Measurements from ENCODE around the gene TMEM150C. TPM values are rescaled to one million over a fixed set of nuclear protein-coding genes. Genes with fewer than 3 reads are reported as not detected.

TMEM150C gene
- total and polyA plus RNA-seq, 2 of the 4 experiments (the other 2 are of a cell fraction) = 0.10 to 0.36 TPM

DNA sequence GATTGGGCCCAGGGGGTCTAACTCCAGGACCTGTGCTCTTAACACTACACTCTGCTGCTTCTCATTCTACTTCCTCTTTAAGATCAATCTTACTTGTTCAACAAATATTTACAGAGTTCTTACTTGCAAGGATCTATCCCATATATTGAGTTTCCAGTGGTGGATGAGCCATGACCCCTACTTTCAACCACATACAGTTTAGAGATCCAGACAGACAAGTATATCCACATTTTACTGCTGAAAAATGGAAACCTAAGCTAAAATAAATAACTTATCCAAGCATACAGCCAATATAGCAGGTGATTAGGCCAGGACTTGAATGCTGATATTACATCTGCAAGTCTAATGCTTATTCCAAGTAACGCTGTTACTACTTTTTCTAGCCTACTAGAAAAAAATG is 18.7 kb downstream of the TMEM150C start:
- Histone ChIP-seq H2BK120ac (ENCODE audit: low read depth, low read length) (no peak overlapping the region), H3K4me3 (ENCODE audit: insufficient read depth, low read depth, low read length) (no peak overlapping the region), H3K27me3 (ENCODE audit: control insufficient read depth, insufficient read depth, low read length) (peaks cover 5% of the 10 kb centered on the region; the same call in 1 of the 2 replicates), H4K91ac (ENCODE audit: insufficient read depth, low read depth, low read length) (no peak overlapping the region), H3K14ac (replicated peaks; ENCODE audit: low read depth, low read length) (no peak overlapping the region), H2AK5ac (ENCODE audit: low read depth, low read length) (no peak overlapping the region), H3K79me1 (ENCODE audit: low read depth in 1 of 2, low read length in 2 of 2) (no peaks in the 10 kb centered on the region), H3K9ac (ENCODE audit: low read depth, low read length) (no peak overlapping the region), H3K4me1 (ENCODE audit: control insufficient read depth, insufficient read depth, low read length) (no peaks in the 10 kb centered on the region), H3K9me3 (ENCODE audit: control insufficient read depth, insufficient read depth, low read length) (no peaks in the 10 kb centered on the region), H2BK5ac (ENCODE audit: low read depth, low read length, poor library complexity, severe bottlenecking) (no peak overlapping the region), H3K27ac (ENCODE audit: insufficient read depth, low read length) (no peak overlapping the region), H2BK15ac (ENCODE audit: low read depth, low read length) (no peak overlapping the region), H2AK9ac (replicated peaks; ENCODE audit: low read depth, low read length, poor library complexity) (no peak overlapping the region), H3K9me1 (ENCODE audit: insufficient read depth, low read length) (no peaks in the 10 kb centered on the region), H3K23ac (ENCODE audit: low read depth, low read length) (no peak overlapping the region), H4K8ac (ENCODE audit: low read depth in 2 of 2, low read length in 2 of 2) (no peak overlapping the region), H3K4ac (ENCODE audit: low read depth, low read length) (no peak overlapping the region), H3K56ac (ENCODE audit: extremely low read depth, insufficient read depth, low read length) (no peak overlapping the region), H3K4me2 (ENCODE audit: low read depth, low read length) (no peak overlapping the region), H3K18ac (ENCODE audit: low read depth, low read length) (no peak overlapping the region), H2BK20ac (ENCODE audit: low read depth, low read length) (no peak overlapping the region), H4K20me1 (ENCODE audit: insufficient read depth, low read length) (no peaks in the 10 kb centered on the region), H2AFZ (replicated peaks; ENCODE audit: low read length, poor library complexity) (no peak overlapping the region), H3K36me3 (ENCODE audit: control insufficient read depth, insufficient read depth, low read length) (no peaks in the 10 kb centered on the region), H4K5ac (ENCODE audit: low read depth, low read length) (no peak overlapping the region)
- ChIA-PET CTCF (no interaction called here), POLR2A (ENCODE audit: unreplicated experiment) (no interaction called here)
- dilution Hi-C loops (cut with HindIII; ENCODE audit: low sequenced_read_pairs, unreplicated experiment) (no loop called here), in situ Hi-C loops (cut with MboI; ENCODE audit: low sequenced_read_pairs) (no loop called here), intact Hi-C loops (cut with micrococcal nuclease) (no loop called here)
- ATAC-seq (ENCODE audit: low read depth) (no peak), DNase-seq (no peak)
- no TSS peak for BruUV-seq (replicated peaks)
- TF ChIP-seq MAZ (IDR thresholded peaks at IDR 0.05; ENCODE audit: borderline replicate concordance, low read depth, low read length) = no peak
- TF ChIP-seq RFX5 (IDR thresholded peaks at IDR 0.05; ENCODE audit: low read depth, low read length) = no peak
- no peak for TF ChIP-seq MAFK (IDR thresholded peaks at IDR 0.05; ENCODE audit: low read depth, low read length)
- TF ChIP-seq, protein P1, sequence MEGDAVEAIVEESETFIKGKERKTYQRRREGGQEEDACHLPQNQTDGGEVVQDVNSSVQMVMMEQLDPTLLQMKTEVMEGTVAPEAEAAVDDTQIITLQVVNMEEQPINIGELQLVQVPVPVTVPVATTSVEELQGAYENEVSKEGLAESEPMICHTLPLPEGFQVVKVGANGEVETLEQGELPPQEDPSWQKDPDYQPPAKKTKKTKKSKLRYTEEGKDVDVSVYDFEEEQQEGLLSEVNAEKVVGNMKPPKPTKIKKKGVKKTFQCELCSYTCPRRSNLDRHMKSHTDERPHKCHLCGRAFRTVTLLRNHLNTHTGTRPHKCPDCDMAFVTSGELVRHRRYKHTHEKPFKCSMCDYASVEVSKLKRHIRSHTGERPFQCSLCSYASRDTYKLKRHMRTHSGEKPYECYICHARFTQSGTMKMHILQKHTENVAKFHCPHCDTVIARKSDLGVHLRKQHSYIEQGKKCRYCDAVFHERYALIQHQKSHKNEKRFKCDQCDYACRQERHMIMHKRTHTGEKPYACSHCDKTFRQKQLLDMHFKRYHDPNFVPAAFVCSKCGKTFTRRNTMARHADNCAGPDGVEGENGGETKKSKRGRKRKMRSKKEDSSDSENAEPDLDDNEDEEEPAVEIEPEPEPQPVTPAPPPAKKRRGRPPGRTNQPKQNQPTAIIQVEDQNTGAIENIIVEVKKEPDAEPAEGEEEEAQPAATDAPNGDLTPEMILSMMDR (conservative IDR thresholded peaks at IDR 0.05; ENCODE audit: low read depth, low read length) = no peak
- TF ChIP-seq, protein P2, sequence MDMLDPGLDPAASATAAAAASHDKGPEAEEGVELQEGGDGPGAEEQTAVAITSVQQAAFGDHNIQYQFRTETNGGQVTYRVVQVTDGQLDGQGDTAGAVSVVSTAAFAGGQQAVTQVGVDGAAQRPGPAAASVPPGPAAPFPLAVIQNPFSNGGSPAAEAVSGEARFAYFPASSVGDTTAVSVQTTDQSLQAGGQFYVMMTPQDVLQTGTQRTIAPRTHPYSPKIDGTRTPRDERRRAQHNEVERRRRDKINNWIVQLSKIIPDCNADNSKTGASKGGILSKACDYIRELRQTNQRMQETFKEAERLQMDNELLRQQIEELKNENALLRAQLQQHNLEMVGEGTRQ (IDR thresholded peaks at IDR 0.05; ENCODE audit: low read depth, low read length) = no peak
- no peak for TF ChIP-seq CEBPB (IDR thresholded peaks at IDR 0.05; ENCODE audit: low read depth, low read length)
- no peak for TF ChIP-seq FOS (IDR thresholded peaks at IDR 0.05; ENCODE audit: low read depth, low read length)
- TF ChIP-seq, protein P3, sequence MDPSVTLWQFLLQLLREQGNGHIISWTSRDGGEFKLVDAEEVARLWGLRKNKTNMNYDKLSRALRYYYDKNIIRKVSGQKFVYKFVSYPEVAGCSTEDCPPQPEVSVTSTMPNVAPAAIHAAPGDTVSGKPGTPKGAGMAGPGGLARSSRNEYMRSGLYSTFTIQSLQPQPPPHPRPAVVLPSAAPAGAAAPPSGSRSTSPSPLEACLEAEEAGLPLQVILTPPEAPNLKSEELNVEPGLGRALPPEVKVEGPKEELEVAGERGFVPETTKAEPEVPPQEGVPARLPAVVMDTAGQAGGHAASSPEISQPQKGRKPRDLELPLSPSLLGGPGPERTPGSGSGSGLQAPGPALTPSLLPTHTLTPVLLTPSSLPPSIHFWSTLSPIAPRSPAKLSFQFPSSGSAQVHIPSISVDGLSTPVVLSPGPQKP (IDR thresholded peaks at IDR 0.05; ENCODE audit: borderline replicate concordance, low read depth, low read length) = no peak
- no peak for TF ChIP-seq CHD1 (IDR thresholded peaks at IDR 0.05; ENCODE audit: low read depth, low read length)
- no peak for TF ChIP-seq BHLHE40 (IDR thresholded peaks at IDR 0.05; ENCODE audit: low read depth, low read length)
- TF ChIP-seq RAD21 (IDR thresholded peaks at IDR 0.05; ENCODE audit: low read length) = no peak
- no peak for TF ChIP-seq RCOR1 (IDR thresholded peaks at IDR 0.05; ENCODE audit: insufficient replicate concordance, low read length)
- TF ChIP-seq POLR2A (IDR thresholded peaks at IDR 0.05; ENCODE audit: low read depth, low read length) = no peak
- no peak for TF ChIP-seq SMC3 (IDR thresholded peaks at IDR 0.05; ENCODE audit: low read depth, low read length)
- no peak for TF ChIP-seq NFE2L2 (IDR thresholded peaks at IDR 0.05; ENCODE audit: low read depth, low read length)
- WGBS, 2 experiments (ENCODE audit: extremely low coverage in 2 of 2, insufficient read length in 1 of 2) = no CpG with 5 or more reads among the region's 1 CpG
